H9 (cell line): ENCODE data around the gene MYH2. TPM values are rescaled to one million over a fixed set of nuclear protein-coding genes. Genes with fewer than 3 reads are reported as not detected.

Experiments used
- DNase-seq: peaks from one replicate; pipeline ENCODE4 v3.0.0-alpha.2; 2017
- H2AFZ ChIP-seq: one replicate; pipeline ENCODE4 v1.6.1; 2013; ENCODE audit warnings: mild to moderate bottlenecking, low read length, control low read depth, moderate library complexity
- H2AK5ac ChIP-seq: 2 replicates; pipeline ENCODE4 v1.6.1; 2013; ENCODE audit warnings: low read length, control low read depth, mixed read lengths; ENCODE audit not compliant: insufficient read length
- H2BK120ac ChIP-seq: one replicate; pipeline ENCODE4 v1.6.1; 2013; ENCODE audit warnings: low read depth, mild to moderate bottlenecking, low read length, control low read depth, inconsistent platforms; ENCODE audit not compliant: poor library complexity, severe bottlenecking
- H2BK12ac ChIP-seq: 2 replicates; pipeline ENCODE4 v1.6.1; 2013; ENCODE audit warnings: low read length, control low read depth, mixed read lengths, low read depth; ENCODE audit not compliant: insufficient read length
- H2BK15ac ChIP-seq: 2 replicates; pipeline ENCODE4 v1.6.1; 2013; ENCODE audit warnings: low read depth, low read length, control low read depth
- H2BK20ac ChIP-seq: one replicate; pipeline ENCODE4 v1.6.1; 2013; ENCODE audit warnings: low read depth, mild to moderate bottlenecking, low read length, control low read depth, inconsistent platforms; ENCODE audit not compliant: poor library complexity, severe bottlenecking
- H2BK5ac ChIP-seq: 2 replicates; pipeline ENCODE4 v1.6.1; 2013; ENCODE audit warnings: low read length, control low read depth, mixed read lengths; ENCODE audit not compliant: insufficient read length
- H3K14ac ChIP-seq: 2 replicates; pipeline ENCODE4 v1.6.1; 2013; ENCODE audit warnings: low read length, control low read depth; ENCODE audit not compliant: insufficient read depth
- H3K18ac ChIP-seq: 2 replicates; pipeline ENCODE4 v1.6.1; 2013; ENCODE audit warnings: low read depth, mild to moderate bottlenecking, mixed read lengths, low read length, control low read depth; ENCODE audit not compliant: insufficient read length
- H3K23ac ChIP-seq: 2 replicates; pipeline ENCODE4 v1.6.1; 2013; ENCODE audit warnings: low read length, control low read depth, mixed read lengths, low read depth; ENCODE audit not compliant: insufficient read length
- H3K23me2 ChIP-seq: 2 replicates; pipeline ENCODE4 v1.6.1; 2013; ENCODE audit warnings: low read depth, mild to moderate bottlenecking, mixed read lengths, low read length, control low read depth; ENCODE audit not compliant: insufficient read length, poor library complexity, severe bottlenecking
- H3K27ac ChIP-seq: 2 replicates; pipeline ENCODE4 v1.5.1; 2013; ENCODE audit warnings: low read length, control low read depth, mixed read lengths, low read depth; ENCODE audit not compliant: insufficient read length
- H3K27me3 ChIP-seq: 2 replicates; pipeline ENCODE4 v1.6.1; 2013; ENCODE audit warnings: low read length, control low read depth, inconsistent platforms; ENCODE audit not compliant: insufficient read depth
- H3K4ac ChIP-seq: 2 replicates; pipeline ENCODE4 v1.6.1; 2013; ENCODE audit warnings: low read depth, mild to moderate bottlenecking, control low read depth, inconsistent platforms, low read length, moderate library complexity
- H3K4me1 ChIP-seq: 2 replicates; pipeline ENCODE4 v1.6.1; 2013; ENCODE audit warnings: low read length, control low read depth, inconsistent platforms; ENCODE audit not compliant: insufficient read depth
- H3K4me2 ChIP-seq: 2 replicates; pipeline ENCODE4 v1.6.1; 2013; ENCODE audit warnings: low read length, control low read depth, mixed read lengths; ENCODE audit not compliant: insufficient read length, insufficient read depth
- H3K56ac ChIP-seq: 2 replicates; pipeline ENCODE4 v1.6.1; 2013; ENCODE audit warnings: low read depth, mild to moderate bottlenecking, mixed read lengths, low read length, control low read depth; ENCODE audit not compliant: insufficient read length
- H3K79me1 ChIP-seq: 2 replicates; pipeline ENCODE4 v1.6.1; 2013; ENCODE audit warnings: low read depth, mild to moderate bottlenecking, moderate library complexity, low read length, control low read depth, inconsistent platforms; ENCODE audit not compliant: insufficient read depth, poor library complexity, severe bottlenecking
- H3K79me2 ChIP-seq: 2 replicates; pipeline ENCODE4 v1.6.1; 2013; ENCODE audit warnings: low read length, control low read depth, inconsistent platforms; ENCODE audit not compliant: insufficient read depth
- H3K9ac ChIP-seq: 2 replicates; pipeline ENCODE4 v1.6.1; 2013; ENCODE audit warnings: low read length, control low read depth, mixed read lengths; ENCODE audit not compliant: insufficient read length; ENCODE audit errors: extremely low read depth
- H3K9me3 ChIP-seq: one replicate; pipeline ENCODE4 v1.6.1; 2013; ENCODE audit warnings: low read depth, low read length, inconsistent platforms; ENCODE audit not compliant: control insufficient read depth
- H3T11ph ChIP-seq: one replicate; pipeline ENCODE4 v1.6.1; 2013; ENCODE audit warnings: mild to moderate bottlenecking, low read length, control low read depth, inconsistent platforms
- H4K20me1 ChIP-seq: one replicate; pipeline ENCODE4 v1.6.1; 2013; ENCODE audit not compliant: control insufficient read depth, insufficient read length, insufficient read depth
- H4K5ac ChIP-seq: 2 replicates; pipeline ENCODE4 v1.6.1; 2013; ENCODE audit warnings: low read depth, mild to moderate bottlenecking, mixed read lengths, low read length, control low read depth; ENCODE audit not compliant: insufficient read length
- H4K8ac ChIP-seq: replicated peaks from 2 replicates; pipeline ENCODE4 v1.6.1; 2013; ENCODE audit warnings: low read length, control low read depth, mixed read lengths, low read depth; ENCODE audit not compliant: insufficient read length
- H4K91ac ChIP-seq: 2 replicates; pipeline ENCODE4 v1.6.1; 2013; ENCODE audit warnings: low read depth, mild to moderate bottlenecking, moderate library complexity, mixed read lengths, low read length, control low read depth; ENCODE audit not compliant: insufficient read length
- H3K27ac Mint-ChIP-seq, 3 experiments: 2 replicates in 2 of 3; 3 replicates in 1 of 3; pipeline ENCODE4 v1.8.0; 2020 to 2021; ENCODE audit warnings: mixed read lengths in 3 of 3, mild to moderate bottlenecking in 1 of 3, moderate library complexity in 1 of 3
- H3K27me3 Mint-ChIP-seq: 2 replicates; pipeline ENCODE4 v1.8.0; 2021; ENCODE audit warnings: low read depth, mild to moderate bottlenecking, moderate library complexity, mixed read lengths
- H3K36me3 Mint-ChIP-seq, 3 experiments: 2 replicates in 2 of 3; 3 replicates in 1 of 3; pipeline ENCODE4 v1.8.0; 2020 to 2021; ENCODE audit warnings: low read depth in 3 of 3, mixed read lengths in 3 of 3; ENCODE audit not compliant: insufficient read depth in 1 of 3
- H3K4me1 Mint-ChIP-seq, 2 experiments: 2 replicates each; pipeline ENCODE4 v1.8.0; 2020; ENCODE audit warnings: mixed read lengths in 2 of 2
- H3K4me3 Mint-ChIP-seq, 2 experiments: 2 replicates in 1 of 2; 3 replicates in 1 of 2; pipeline ENCODE4 v1.8.0; 2020 to 2021; ENCODE audit warnings: mild to moderate bottlenecking in 2 of 2, mixed read lengths in 2 of 2, moderate library complexity in 1 of 2
- H3K9me3 Mint-ChIP-seq, 2 experiments: 2 replicates in 1 of 2; 3 replicates in 1 of 2; pipeline ENCODE4 v1.8.0; 2020; ENCODE audit warnings: mild to moderate bottlenecking in 2 of 2, mixed read lengths in 2 of 2, moderate library complexity in 1 of 2
- CTCF ChIP-seq: fragments of 200-600 bp; sonication (generic); conservative IDR thresholded peaks from 3 replicates; pipeline ENCODE4 v1.8.0; 2021; ENCODE audit warnings: antibody characterized with exemption, mild to moderate bottlenecking
- WGBS: extraction: QIAGEN DNeasy Blood & Tissue Kit; methylation state at CpG from one replicate; pipeline ENCODE4 v1.1.7; 2013; ENCODE audit warnings: missing lambda C conversion rate, low lambda C conversion rate, mixed read lengths; ENCODE audit not compliant: insufficient read length; ENCODE audit errors: extremely low coverage; 5-methylcytosine and 5-hydroxymethylcytosine counted together
- total RNA-seq: library from RNA; stranded (reverse); gene quantifications from 2 replicates; pipeline ENCODE4 v1.2.1, GENCODE V29; 2021

The MYH2 gene
- total RNA-seq, 1 experiment from 2014 or later, result 0.68 TPM

GRCh38 chr17:10598621-10599020 is 49.2 kb upstream of the MYH2 start:
- Histone ChIP-seq H3K79me2 (no peaks in the 10 kb centered on the region), H3K14ac (no peak overlapping the region), H3K27ac (no peak overlapping the region), H2BK15ac (no peak overlapping the region), H3K9me3 (no peaks in the 10 kb centered on the region), H2BK120ac (no peak overlapping the region), H3K23ac (no peak overlapping the region), H4K8ac (no peak overlapping the region), H4K91ac (no peak overlapping the region), H3K56ac (no peak overlapping the region), H4K5ac (no peak overlapping the region), H3K4me1 (no peaks in the 10 kb centered on the region), H3T11ph (no peak overlapping the region), H3K4ac (no peak overlapping the region), H2BK20ac (no peak overlapping the region), H3K18ac (no peak overlapping the region), H2AFZ (no peak overlapping the region), H3K4me2 (no peak overlapping the region), H2BK12ac (no peak overlapping the region), H3K27me3 (no peaks in the 10 kb centered on the region), H3K9ac (no peak overlapping the region), H2AK5ac (no peak overlapping the region), H2BK5ac (no peak overlapping the region), H3K79me1 (no peaks in the 10 kb centered on the region), H4K20me1 (no peaks in the 10 kb centered on the region), H3K23me2 (no peaks in the 10 kb centered on the region)
- Mint-ChIP-seq H3K4me3 (no peak overlapping the region), H3K27ac (no peak overlapping the region), H3K4me1 (peaks cover 5% of the 10 kb centered on the region in 2 experiments), H3K27me3 (no peaks in the 10 kb centered on the region), H3K9me3 (peaks cover 0 to 2% of the 10 kb centered on the region in 2 experiments; a peak in 4 of 5 replicates), H3K36me3 (peaks cover 0 to 2% (median 0%) of the 10 kb centered on the region in 3 experiments; a peak in 2 of 7 replicates)
- DNase-seq, result no peak
- TF ChIP-seq CTCF, result no peak
- WGBS, result no CpG with 5 or more reads among the region's 2 CpGs
